CD4-positive, CD25-positive, alpha-beta regulatory T cell (primary cell): ENCODE results near the gene MASP1. TPM values are rescaled to one million over a fixed set of nuclear protein-coding genes. Genes with fewer than 3 reads are reported as not detected.
"Not testable (repeated sequence)": the region's sequence is repeated elsewhere in the genome, so short reads cannot be mapped to it uniquely, and the experiment has no call there.

Experiments used
- ATAC-seq, 2 donors: fragments of 150-1000 bp; cut with Tn5 transposase; one replicate each; pipeline ENCODE4 v1.10.0; 2021; ENCODE audit warnings: low read depth in 2 of 2, moderate number of reproducible peaks in 2 of 2, moderate library complexity in 1 of 2
- DNase-seq, 3 donors: peaks; one replicate each; pipeline versions ENCODE4 v3.0.0 to v3.0.0-alpha.2; 2012 to 2022; ENCODE audit warnings: mixed read lengths in 1 of 3
- H3K27ac ChIP-seq: one replicate; pipeline ENCODE4 v1.7.0; 2013; ENCODE audit warnings: mild to moderate bottlenecking, low read length; ENCODE audit not compliant: insufficient read depth, poor library complexity, severe bottlenecking
- H3K27me3 ChIP-seq: one replicate; pipeline ENCODE4 v1.7.0; 2013; ENCODE audit warnings: low read length; ENCODE audit not compliant: control insufficient read depth, insufficient read depth
- H3K36me3 ChIP-seq: one replicate; pipeline ENCODE4 v1.7.0; 2013; ENCODE audit warnings: mild to moderate bottlenecking, low read length, moderate library complexity; ENCODE audit not compliant: control insufficient read depth, insufficient read depth
- H3K4me1 ChIP-seq: 2 replicates; pipeline ENCODE4 v1.7.0; 2013; ENCODE audit warnings: mild to moderate bottlenecking, low read length; ENCODE audit not compliant: insufficient read depth, control insufficient read depth, poor library complexity, severe bottlenecking
- H3K4me3 ChIP-seq: one replicate; pipeline ENCODE4 v1.7.0; 2013; ENCODE audit warnings: low read depth, mild to moderate bottlenecking, low read length, moderate library complexity
- H3K9me3 ChIP-seq, 2 experiments: 1 replicate in 1 of 2; 2 replicates in 1 of 2; pipeline ENCODE4 v1.7.0; 2013; ENCODE audit warnings: low read length in 2 of 2, mild to moderate bottlenecking in 1 of 2, moderate library complexity in 1 of 2; ENCODE audit not compliant: control insufficient read depth in 2 of 2
- H3K27ac Mint-ChIP-seq, 3 donors: one replicate each; pipeline ENCODE4 v1.8.0; 2020 to 2022; ENCODE audit warnings: mild to moderate bottlenecking in 3 of 3, mixed read lengths in 3 of 3, moderate library complexity in 2 of 3
- H3K27me3 Mint-ChIP-seq: one replicate; pipeline ENCODE4 v1.8.0; 2022; ENCODE audit warnings: mild to moderate bottlenecking, mixed read lengths
- H3K36me3 Mint-ChIP-seq: one replicate; pipeline ENCODE4 v1.8.0; 2020; ENCODE audit warnings: mixed read lengths
- H3K4me1 Mint-ChIP-seq, 4 donors: one replicate each; pipeline ENCODE4 v1.8.0; 2020 to 2022; ENCODE audit warnings: mixed read lengths in 4 of 4, mild to moderate bottlenecking in 1 of 4
- H3K4me3 Mint-ChIP-seq, 4 donors: one replicate each; pipeline ENCODE4 v1.8.0; 2020 to 2022; ENCODE audit warnings: mild to moderate bottlenecking in 4 of 4, mixed read lengths in 4 of 4, moderate library complexity in 3 of 4
- H3K9me3 Mint-ChIP-seq, 7 donors: one replicate each; pipeline ENCODE4 v1.8.0; 2020 to 2022; ENCODE audit warnings: mixed read lengths in 7 of 7, mild to moderate bottlenecking in 3 of 7, moderate library complexity in 2 of 7
- polyA plus RNA-seq, 4 donors: library from polyadenylated mRNA; unstranded; fragments of 300-500 nt; fragmentation: Illumina TruSeq; gene quantifications; one replicate each; pipeline ENCODE4 v1.2.3, GENCODE V29; 2021
- total RNA-seq: library from RNA; stranded (reverse); gene quantifications from one replicate; pipeline ENCODE4 v1.2.3, GENCODE V29; 2022

Gene MASP1
- total and polyA plus RNA-seq, 5 donors from 2014 or later: not detected

DNA sequence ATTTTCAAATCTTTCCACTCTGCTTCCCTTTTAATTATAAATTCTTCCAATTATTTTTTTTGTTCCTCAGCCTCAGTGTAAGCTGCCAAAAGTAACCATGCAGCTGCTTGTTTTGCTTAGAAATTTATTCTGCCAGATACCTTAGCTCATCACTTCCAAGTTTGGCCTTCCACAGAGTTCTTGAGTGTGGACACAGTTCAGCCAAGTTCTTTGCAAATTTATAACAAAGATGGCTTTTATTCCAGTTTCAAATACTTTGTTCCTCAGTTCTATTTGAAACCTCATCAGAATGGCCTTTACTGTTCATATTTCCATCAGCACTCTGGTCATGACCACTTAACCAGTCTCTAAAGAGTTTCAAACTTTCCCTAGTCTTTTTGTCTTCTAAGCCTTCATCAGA is 83.9 kb downstream of the MASP1 start:
- Histone ChIP-seq H3K27ac (no peak overlapping the region), H3K27me3 (peaks cover 11% of the 10 kb centered on the region), H3K36me3 (no peaks in the 10 kb centered on the region), H3K4me1 (no peaks in the 10 kb centered on the region), H3K9me3 (no peaks in the 10 kb centered on the region), H3K4me3 (no peak overlapping the region)
- DNase-seq: no peak
- Mint-ChIP-seq H3K4me3 (no peak overlapping the region), H3K27ac (no peak overlapping the region), H3K9me3 (peaks cover 0 to 2% (median 0%) of the 10 kb centered on the region in 7 donors), H3K4me1 (peaks cover 0 to 10% (median 0%) of the 10 kb centered on the region in 4 donors), H3K27me3 (peaks cover 11% of the 10 kb centered on the region), H3K36me3 (no peaks in the 10 kb centered on the region)
- no peak for ATAC-seq

DNA sequence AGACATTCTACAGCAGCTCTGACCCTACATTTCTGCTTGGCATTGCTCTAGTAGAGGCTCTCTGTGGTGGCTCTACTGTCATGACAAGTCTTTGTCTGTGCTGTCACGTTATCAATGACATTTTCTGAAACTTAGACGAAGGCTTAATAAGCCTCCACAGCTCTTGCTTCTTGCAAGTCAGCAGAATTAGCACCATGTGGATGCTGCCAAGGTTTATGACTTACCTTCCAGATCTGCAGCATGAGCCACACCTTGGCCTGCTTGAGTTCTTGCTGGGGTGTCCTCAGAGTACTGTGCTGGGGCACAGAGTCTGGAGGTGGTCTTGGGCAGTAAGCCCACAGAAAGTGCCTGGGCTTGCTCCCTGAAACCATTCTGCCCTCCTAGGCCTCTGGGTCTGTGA is 84.5 kb downstream of the MASP1 start:
- H3K36me3 ChIP-seq: no peaks in the 10 kb centered on the region
- H3K27me3 ChIP-seq: peaks cover 13% of the 10 kb centered on the region
- H3K4me3 ChIP-seq: no peak overlapping the region
- no peak for ATAC-seq
- no peaks in the 10 kb centered on the region for H3K4me1 ChIP-seq
- no peak overlapping the region for H3K4me3 Mint-ChIP-seq
- H3K4me1 Mint-ChIP-seq: peaks cover 0 to 10% (median 0%) of the 10 kb centered on the region in 4 donors
- no peak overlapping the region for H3K27ac Mint-ChIP-seq
- no peak for DNase-seq
- no peak overlapping the region for H3K27ac ChIP-seq
- peaks cover 0 to 2% (median 0%) of the 10 kb centered on the region in 7 donors for H3K9me3 Mint-ChIP-seq
- no peaks in the 10 kb centered on the region for H3K9me3 ChIP-seq
- no peaks in the 10 kb centered on the region for H3K36me3 Mint-ChIP-seq
- peaks cover 13% of the 10 kb centered on the region for H3K27me3 Mint-ChIP-seq

DNA sequence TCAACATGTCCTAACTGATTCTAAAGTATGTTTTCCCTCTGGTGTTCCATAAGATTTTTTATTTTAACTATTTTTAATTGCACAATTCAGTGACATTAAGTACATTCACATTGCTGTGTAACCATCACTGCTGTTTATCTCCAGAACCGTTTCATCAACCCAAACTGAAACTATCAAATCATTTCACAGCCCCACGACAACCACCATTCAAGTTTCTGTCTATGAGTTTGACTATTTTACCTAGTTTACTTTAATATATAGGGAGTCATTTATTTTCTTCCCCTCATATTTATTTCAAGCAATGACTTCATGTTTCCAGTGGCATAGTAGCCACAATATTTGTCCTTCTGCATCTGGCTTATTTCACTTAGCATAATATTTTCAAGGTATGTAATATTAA is 85.9 kb downstream of the MASP1 start:
- H3K4me1 Mint-ChIP-seq: peaks cover 0 to 7% (median 0%) of the 10 kb centered on the region in 4 donors
- H3K4me3 Mint-ChIP-seq: no peak overlapping the region
- ATAC-seq: no peak
- H3K27ac Mint-ChIP-seq: no peak overlapping the region
- no peaks in the 10 kb centered on the region for H3K4me1 ChIP-seq
- no peaks in the 10 kb centered on the region for H3K9me3 ChIP-seq
- peaks cover 15% of the 10 kb centered on the region for H3K27me3 ChIP-seq
- H3K9me3 Mint-ChIP-seq: peaks cover 0 to 2% (median 0%) of the 10 kb centered on the region in 7 donors
- DNase-seq: no peak
- H3K27ac ChIP-seq: no peak overlapping the region
- H3K36me3 Mint-ChIP-seq: no peaks in the 10 kb centered on the region
- H3K27me3 Mint-ChIP-seq: peaks cover 17% of the 10 kb centered on the region
- H3K36me3 ChIP-seq: no peaks in the 10 kb centered on the region
- H3K4me3 ChIP-seq: no peak overlapping the region

DNA sequence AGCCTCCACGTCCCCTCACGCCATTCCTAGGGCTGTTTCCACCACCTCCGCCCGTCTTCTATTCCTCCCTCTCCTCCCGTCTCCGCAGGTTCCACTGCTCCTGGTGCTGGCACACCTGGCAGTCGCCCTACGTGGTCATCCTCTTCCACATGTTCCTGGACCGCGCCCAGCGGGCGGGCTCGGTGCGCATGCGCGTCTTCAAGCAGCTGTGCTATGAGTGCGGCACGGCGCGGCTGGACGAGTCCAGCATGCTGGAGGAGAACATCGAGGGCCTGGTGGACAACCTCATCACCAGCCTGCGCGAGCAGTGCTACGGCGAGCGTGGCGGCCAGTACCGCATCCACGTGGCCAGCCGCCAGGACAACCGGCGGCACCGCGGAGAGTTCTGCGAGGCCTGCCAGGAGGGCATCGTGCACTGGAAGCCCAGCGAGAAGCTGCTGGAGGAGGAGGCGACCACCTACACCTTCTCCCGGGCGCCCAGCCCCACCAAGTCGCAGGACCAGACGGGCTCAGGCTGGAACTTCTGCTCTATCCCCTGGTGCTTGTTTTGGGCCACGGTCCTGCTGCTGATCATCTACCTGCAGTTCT is 92.0 kb downstream of the MASP1 start:
- not testable (repeated sequence) for H3K27ac ChIP-seq, H3K27me3 ChIP-seq, DNase-seq, H3K36me3 ChIP-seq, H3K4me3 Mint-ChIP-seq, ATAC-seq, H3K4me1 ChIP-seq, H3K36me3 Mint-ChIP-seq, H3K9me3 Mint-ChIP-seq, H3K4me3 ChIP-seq, H3K9me3 ChIP-seq, H3K4me1 Mint-ChIP-seq, H3K27ac Mint-ChIP-seq
- peaks cover 20% of the 10 kb centered on the region for H3K27me3 Mint-ChIP-seq

DNA sequence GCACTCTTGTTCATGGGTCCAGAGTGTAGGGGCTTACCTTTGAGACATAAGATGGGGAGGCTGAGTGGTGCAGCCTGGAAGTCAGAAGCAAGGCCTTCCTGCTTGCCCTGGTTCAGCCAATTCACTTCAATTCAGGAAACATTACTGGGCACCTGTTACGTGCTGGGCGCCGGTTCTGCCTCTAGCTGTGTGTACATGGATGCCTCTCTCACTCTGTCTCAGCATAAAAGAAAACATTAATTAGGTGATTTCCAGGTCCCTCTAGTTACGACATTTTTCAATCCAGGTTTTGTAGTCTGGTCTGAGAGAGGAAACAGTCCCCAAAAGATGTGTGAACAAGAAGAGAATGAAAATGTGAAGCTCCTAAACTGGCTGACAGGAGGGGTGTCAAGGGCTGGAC is 93.0 kb downstream of the MASP1 start:
- no peaks in the 10 kb centered on the region for H3K36me3 Mint-ChIP-seq
- no peaks in the 10 kb centered on the region for H3K9me3 Mint-ChIP-seq
- no peak overlapping the region for H3K27ac ChIP-seq
- no peaks in the 10 kb centered on the region for H3K36me3 ChIP-seq
- H3K4me3 ChIP-seq: no peak overlapping the region
- no peak overlapping the region for H3K4me3 Mint-ChIP-seq
- no peaks in the 10 kb centered on the region for H3K4me1 Mint-ChIP-seq
- DNase-seq (no peak), ATAC-seq (no peak)
- peaks cover 6% of the 10 kb centered on the region for H3K27me3 ChIP-seq
- H3K27ac Mint-ChIP-seq: no peak overlapping the region
- no peaks in the 10 kb centered on the region for H3K9me3 ChIP-seq
- H3K27me3 Mint-ChIP-seq: peaks cover 27% of the 10 kb centered on the region
- H3K4me1 ChIP-seq: no peaks in the 10 kb centered on the region

DNA sequence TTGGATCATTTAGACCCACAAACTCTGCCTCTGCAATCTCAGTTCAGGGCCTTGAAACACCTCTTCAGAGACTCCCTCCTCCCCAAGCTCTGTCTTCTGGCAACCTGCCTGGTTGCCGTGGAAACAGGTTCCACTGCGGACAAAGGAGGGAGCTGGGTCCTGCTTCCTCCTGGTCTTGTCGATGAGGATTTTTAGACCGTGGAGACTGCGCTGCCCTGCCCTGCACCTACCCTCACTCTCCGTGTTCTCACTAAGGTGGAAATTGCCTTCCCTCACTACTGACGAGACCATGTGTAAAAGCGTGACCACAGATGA is 94.2 kb downstream of the MASP1 start, which contains the start of gene RTP1:
TSS of gene RTP1 (plus strand) at position 152 of the 315 bp plus-strand sequence. CDS start at position 182, 30 bp downstream.
- H3K4me3 ChIP-seq: no peak within 1 kb of the TSS
- Mint-ChIP-seq H3K4me1 (no peaks in the 10 kb centered on the region), H3K36me3 (no peaks in the 10 kb centered on the region), H3K27me3 (peaks cover 36% of the 10 kb centered on the region), H3K27ac (peak within 1 kb of the TSS in 1 of 3 donors; percentile 33), H3K9me3 (peaks cover 0 to under 1% (median 0%) of the 10 kb centered on the region in 7 donors), H3K4me3 (no peak within 1 kb of the TSS)
- no peak for ATAC-seq
- DNase-seq: no peak
- no peak within 1 kb of the TSS for H3K27ac ChIP-seq
- H3K4me1 ChIP-seq: no peaks in the 10 kb centered on the region
- H3K36me3 ChIP-seq: no peaks in the 10 kb centered on the region
- H3K9me3 ChIP-seq: no peaks in the 10 kb centered on the region
- peaks cover 6% of the 10 kb centered on the region for H3K27me3 ChIP-seq

DNA sequence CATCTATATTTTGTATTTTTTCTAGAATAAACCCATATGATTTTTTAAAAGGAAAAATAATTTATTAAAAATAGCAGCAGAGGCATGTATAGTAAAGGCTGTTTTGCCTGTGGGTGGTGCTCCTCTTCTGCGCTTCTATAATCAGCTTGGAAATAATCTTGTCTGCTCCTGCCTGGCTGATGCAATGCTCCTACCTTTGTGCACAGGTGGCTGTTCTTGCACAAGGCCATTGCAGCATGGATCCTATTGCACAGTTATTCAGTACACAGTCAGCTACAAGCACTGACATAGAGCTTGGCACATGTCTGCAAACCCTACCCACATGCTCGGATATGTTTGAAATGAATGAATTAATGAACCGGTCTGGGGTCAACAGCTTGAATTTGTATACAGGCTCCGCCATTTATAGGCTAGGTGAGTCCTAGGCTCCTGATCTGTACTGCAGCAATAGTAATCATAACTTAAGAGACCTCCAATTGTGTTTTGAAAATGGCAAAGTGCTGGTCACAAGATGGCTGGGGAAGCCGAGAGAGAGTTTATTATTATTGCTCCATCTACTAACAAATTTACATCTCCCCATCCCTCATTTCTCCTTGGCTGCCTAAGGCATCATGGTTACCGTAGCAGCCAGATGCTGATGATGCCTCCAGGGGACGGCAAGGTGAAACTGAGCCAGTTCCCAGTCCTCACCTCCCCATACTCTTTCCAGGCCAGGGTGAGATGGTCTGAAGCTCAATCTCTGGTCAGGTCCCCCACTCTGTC is 94.8 kb downstream of the MASP1 start:
- no peaks in the 10 kb centered on the region for H3K4me1 ChIP-seq
- no peak overlapping the region for H3K4me3 ChIP-seq
- no peak for DNase-seq
- H3K4me3 Mint-ChIP-seq: no peak overlapping the region
- peaks cover 36% of the 10 kb centered on the region for H3K27me3 Mint-ChIP-seq
- H3K9me3 ChIP-seq: no peaks in the 10 kb centered on the region
- H3K36me3 ChIP-seq: no peaks in the 10 kb centered on the region
- H3K4me1 Mint-ChIP-seq: no peaks in the 10 kb centered on the region
- no peaks in the 10 kb centered on the region for H3K36me3 Mint-ChIP-seq
- H3K27ac Mint-ChIP-seq: no peak overlapping the region
- peaks cover 5% of the 10 kb centered on the region for H3K27me3 ChIP-seq
- ATAC-seq: no peak
- H3K9me3 Mint-ChIP-seq: peaks cover 0 to 2% (median 0%) of the 10 kb centered on the region in 7 donors
- H3K27ac ChIP-seq: no peak overlapping the region

DNA sequence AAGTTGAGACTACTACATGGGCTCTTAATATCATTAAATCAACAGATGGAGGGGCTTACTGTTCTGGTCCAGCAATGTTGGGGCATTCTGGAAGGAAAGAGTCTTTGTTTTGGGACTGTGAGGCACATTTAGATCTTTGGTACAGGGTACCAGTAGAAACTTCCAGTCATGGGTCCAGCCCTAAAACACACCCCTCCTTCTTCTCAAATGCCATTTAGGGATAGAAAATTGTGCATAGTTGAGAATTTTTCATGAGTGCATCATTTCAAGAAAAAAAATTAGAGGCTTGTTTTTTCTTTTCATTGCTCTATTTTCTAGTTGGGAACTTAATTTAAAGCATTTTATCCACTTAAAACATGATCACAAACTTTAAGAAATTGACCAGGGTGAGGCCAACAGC is 98.4 kb downstream of the MASP1 start:
- Mint-ChIP-seq H3K9me3 (peaks cover 0 to 6% (median 0%) of the 10 kb centered on the region in 7 donors), H3K4me3 (no peak overlapping the region), H3K27me3 (peaks cover 62% of the 10 kb centered on the region), H3K27ac (no peak overlapping the region), H3K36me3 (no peaks in the 10 kb centered on the region), H3K4me1 (no peaks in the 10 kb centered on the region)
- H3K27ac ChIP-seq: no peak overlapping the region
- H3K4me1 ChIP-seq: no peaks in the 10 kb centered on the region
- H3K36me3 ChIP-seq: no peaks in the 10 kb centered on the region
- ATAC-seq (no peak), DNase-seq (no peak)
- no peak overlapping the region for H3K4me3 ChIP-seq
- H3K27me3 ChIP-seq: peaks cover 13% of the 10 kb centered on the region
- no peaks in the 10 kb centered on the region for H3K9me3 ChIP-seq
